Trophoblast cell (in vitro differentiated cells and primary cell): Measurements from ENCODE around the gene MMGT1. TPM values are rescaled to one million over a fixed set of nuclear protein-coding genes. Genes with fewer than 3 reads are reported as not detected.

ENCODE experiments used
- DNase-seq, 2 donors: peaks; one replicate each; pipeline ENCODE4 v3.0.0-alpha.2; 2016
- H2AFZ ChIP-seq: 2 replicates; pipeline ENCODE4 v1.6.1; 2013; ENCODE audit warnings: low read length, moderate library complexity, mild to moderate bottlenecking; ENCODE audit not compliant: insufficient read depth, poor library complexity
- H2AK5ac ChIP-seq: 2 replicates; pipeline ENCODE4 v1.6.1; 2013; ENCODE audit warnings: mild to moderate bottlenecking, low read length
- H2BK120ac ChIP-seq: 2 replicates; pipeline ENCODE4 v1.6.1; 2013; ENCODE audit warnings: low read length, mild to moderate bottlenecking, moderate library complexity; ENCODE audit not compliant: insufficient read depth, poor library complexity
- H2BK12ac ChIP-seq: 2 replicates; pipeline ENCODE4 v1.6.1; 2013; ENCODE audit warnings: mild to moderate bottlenecking, low read length, moderate library complexity
- H2BK5ac ChIP-seq: 2 replicates; pipeline ENCODE4 v1.6.1; 2013; ENCODE audit warnings: low read length, low read depth, moderate library complexity, mild to moderate bottlenecking; ENCODE audit not compliant: poor library complexity
- H3K14ac ChIP-seq: 2 replicates; pipeline ENCODE4 v1.6.1; 2013; ENCODE audit warnings: mild to moderate bottlenecking, low read length
- H3K18ac ChIP-seq: 2 replicates; pipeline ENCODE4 v1.6.1; 2013; ENCODE audit warnings: mild to moderate bottlenecking, low read length
- H3K23ac ChIP-seq: 2 replicates; pipeline ENCODE4 v1.6.1; 2013; ENCODE audit warnings: low read length
- H3K27ac ChIP-seq: 2 replicates; pipeline ENCODE4 v1.5.1; 2013; ENCODE audit warnings: low read depth, mild to moderate bottlenecking, inconsistent platforms, low read length, moderate library complexity
- H3K27me3 ChIP-seq: 2 replicates; pipeline ENCODE4 v1.6.1; 2013; ENCODE audit warnings: inconsistent platforms, mild to moderate bottlenecking, low read length, moderate library complexity; ENCODE audit not compliant: insufficient read depth
- H3K36me3 ChIP-seq, 2 experiments: 1 replicate in 1 of 2; 2 replicates in 1 of 2; pipeline ENCODE4 v1.6.1; 2013; ENCODE audit warnings: low read length in 2 of 2, mild to moderate bottlenecking in 2 of 2, moderate library complexity in 1 of 2; ENCODE audit not compliant: insufficient read depth in 2 of 2, control insufficient read depth in 1 of 2
- H3K4ac ChIP-seq: 2 replicates; pipeline ENCODE4 v1.6.1; 2013; ENCODE audit warnings: low read depth, mild to moderate bottlenecking, low read length, moderate library complexity
- H3K4me1 ChIP-seq, 2 experiments: 1 replicate in 1 of 2; 2 replicates in 1 of 2; pipeline ENCODE4 v1.6.1; 2013; ENCODE audit warnings: low read length in 2 of 2, mild to moderate bottlenecking in 2 of 2, moderate library complexity in 1 of 2; ENCODE audit not compliant: insufficient read depth in 2 of 2, control insufficient read depth in 1 of 2
- H3K4me2 ChIP-seq: 2 replicates; pipeline ENCODE4 v1.6.1; 2013; ENCODE audit warnings: inconsistent platforms, mild to moderate bottlenecking, low read length, moderate library complexity
- H3K4me3 ChIP-seq: 2 replicates; pipeline ENCODE4 v1.5.1; 2013; ENCODE audit warnings: mild to moderate bottlenecking, low read depth, low read length, inconsistent platforms
- H3K79me1 ChIP-seq: one replicate; pipeline ENCODE4 v1.6.1; 2013; ENCODE audit warnings: low read length
- H3K79me2 ChIP-seq: 2 replicates; pipeline ENCODE4 v1.6.1; 2013; ENCODE audit warnings: low read length, mild to moderate bottlenecking; ENCODE audit not compliant: control insufficient read depth, insufficient read depth, poor library complexity
- H3K9ac ChIP-seq: 2 replicates; pipeline ENCODE4 v1.6.1; 2013; ENCODE audit warnings: mild to moderate bottlenecking, low read length
- H3K9me3 ChIP-seq: 2 replicates; pipeline ENCODE4 v1.6.1; 2013; ENCODE audit warnings: low read depth, mild to moderate bottlenecking, control low read depth, inconsistent platforms, low read length; ENCODE audit not compliant: insufficient read depth
- H4K12ac ChIP-seq: 2 replicates; pipeline ENCODE4 v1.6.1; 2013; ENCODE audit warnings: low read depth, mild to moderate bottlenecking, low read length, moderate library complexity
- H4K8ac ChIP-seq: 2 replicates; pipeline ENCODE4 v1.6.1; 2013; ENCODE audit warnings: low read depth, mild to moderate bottlenecking, low read length, moderate library complexity
- H4K91ac ChIP-seq: one replicate; pipeline ENCODE4 v1.6.1; 2013; ENCODE audit warnings: low read depth, mild to moderate bottlenecking, low read length, moderate library complexity
- WGBS: extraction: QIAGEN DNeasy Blood & Tissue Kit; methylation state at CpG from one replicate; pipeline ENCODE4 v1.1.7; 2013; ENCODE audit warnings: missing lambda C conversion rate; ENCODE audit not compliant: insufficient read length, insufficient coverage; ENCODE audit errors: extremely low coverage; 5-methylcytosine and 5-hydroxymethylcytosine counted together
- polyA plus RNA-seq: library from polyadenylated mRNA; stranded (reverse); fragments of 200-250 nt; gene quantifications from 2 replicates; pipeline ENCODE4 v1.2.3, GENCODE V29; 2013

The MMGT1 gene
- polyA plus RNA-seq, result 18.7 and 19.3 TPM in 2 replicates

GRCh38 chrX:135973548-135974278, at the start of gene MMGT1:
Gene MMGT1, minus strand, starts transcription at chrX:135973988. Its CDS starts 313 bp downstream, at chrX:135973675.
- peak; percentile 77 to 83 for DNase-seq
- H2BK12ac ChIP-seq, result no peak within 1 kb of the TSS
- peak within 1 kb of the TSS; percentile 93 for H2BK5ac ChIP-seq
- H4K91ac ChIP-seq, result peak within 1 kb of the TSS; percentile 10
- H3K4ac ChIP-seq, result peak within 1 kb of the TSS; percentile 46
- no peak within 1 kb of the TSS for H3K23ac ChIP-seq
- no peaks in the 10 kb centered on the region for H3K27me3 ChIP-seq
- H2AK5ac ChIP-seq, result no peak within 1 kb of the TSS
- peak within 1 kb of the TSS; percentile 83 for H3K27ac ChIP-seq
- H3K4me3 ChIP-seq, result peak within 1 kb of the TSS; percentile 84
- H3K36me3 ChIP-seq, result peaks cover 0 to 2% of the 10 kb centered on the region in 2 experiments
- H3K18ac ChIP-seq, result peak within 1 kb of the TSS; percentile 96
- H3K9me3 ChIP-seq, result no peaks in the 10 kb centered on the region
- peak within 1 kb of the TSS; percentile 82 for H2AFZ ChIP-seq
- peak within 1 kb of the TSS; percentile 88 for H3K9ac ChIP-seq
- peaks cover 6% of the 10 kb centered on the region for H3K79me1 ChIP-seq
- peak within 1 kb of the TSS; percentile 97 for H3K4me2 ChIP-seq
- H3K14ac ChIP-seq, result peak within 1 kb of the TSS; percentile 79
- H4K8ac ChIP-seq, result peak within 1 kb of the TSS; percentile 99
- H3K4me1 ChIP-seq, result peaks cover 0 to 2% of the 10 kb centered on the region in 2 experiments
- H3K79me2 ChIP-seq, result peaks cover 2% of the 10 kb centered on the region
- H2BK120ac ChIP-seq, result peak within 1 kb of the TSS; percentile 75
- peak within 1 kb of the TSS; percentile 94 for H4K12ac ChIP-seq
- no CpG with 5 or more reads among the region's 65 CpGs for WGBS

DNA sequence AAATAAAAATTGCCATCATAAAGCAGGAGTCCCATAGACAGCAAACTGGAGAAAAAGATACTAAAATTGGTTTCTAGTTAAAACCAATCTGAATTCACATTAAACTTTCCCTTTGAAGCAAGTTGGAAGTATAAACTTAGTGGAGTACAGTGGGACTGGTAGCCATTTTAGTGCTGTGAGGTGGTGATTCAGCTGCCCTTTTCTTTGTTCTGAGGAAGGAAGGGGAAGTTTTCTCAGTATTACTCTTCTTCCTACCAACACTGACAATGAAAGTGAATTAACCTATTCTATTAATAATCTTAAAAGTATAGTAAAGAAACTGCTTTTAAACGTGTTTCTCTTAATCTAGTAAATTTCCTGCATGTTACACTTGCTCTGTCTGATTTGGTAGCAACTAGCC, 48.1 kb upstream of the MMGT1 start:
- no peak overlapping the region for H4K8ac ChIP-seq
- H2AK5ac ChIP-seq, result no peak overlapping the region
- H3K27me3 ChIP-seq, result no peaks in the 10 kb centered on the region
- H3K4me2 ChIP-seq, result no peak overlapping the region
- DNase-seq, result no peak
- H2BK5ac ChIP-seq, result no peak overlapping the region
- no peaks in the 10 kb centered on the region for H3K4me1 ChIP-seq
- H3K79me2 ChIP-seq, result no peaks in the 10 kb centered on the region
- H2AFZ ChIP-seq, result no peak overlapping the region
- no peak overlapping the region for H3K18ac ChIP-seq
- no peak overlapping the region for H3K23ac ChIP-seq
- no peak overlapping the region for H3K27ac ChIP-seq
- no peaks in the 10 kb centered on the region for H3K9me3 ChIP-seq
- no peak overlapping the region for H2BK120ac ChIP-seq
- H3K9ac ChIP-seq, result no peak overlapping the region
- H3K4ac ChIP-seq, result no peak overlapping the region
- H2BK12ac ChIP-seq, result no peak overlapping the region
- no peak overlapping the region for H4K12ac ChIP-seq
- no peak overlapping the region for H4K91ac ChIP-seq
- H3K79me1 ChIP-seq, result no peaks in the 10 kb centered on the region
- peaks cover 1 to 5% of the 10 kb centered on the region in 2 experiments for H3K36me3 ChIP-seq
- H3K14ac ChIP-seq, result no peak overlapping the region
- no peak overlapping the region for H3K4me3 ChIP-seq
- no CpG with 5 or more reads among the region's 1 CpG for WGBS

- Histone ChIP-seq H2BK5ac (no peak overlapping the region), H3K14ac (no peak overlapping the region), H3K4ac (no peak overlapping the region), H3K9ac (no peak overlapping the region), H4K8ac (no peak overlapping the region), H2BK120ac (no peak overlapping the region), H3K9me3 (no peaks in the 10 kb centered on the region), H4K91ac (no peak overlapping the region), H3K18ac (no peak overlapping the region), H3K4me2 (no peak overlapping the region), H3K23ac (no peak overlapping the region), H3K4me3 (no peak overlapping the region), H2AFZ (no peak overlapping the region), H3K27ac (no peak overlapping the region), H3K79me2 (no peaks in the 10 kb centered on the region), H3K4me1 (no peaks in the 10 kb centered on the region), H3K79me1 (no peaks in the 10 kb centered on the region), H2AK5ac (no peak overlapping the region), H4K12ac (no peak overlapping the region), H3K36me3 (peaks cover 1 to 5% of the 10 kb centered on the region in 2 experiments), H3K27me3 (no peaks in the 10 kb centered on the region), H2BK12ac (no peak overlapping the region)
- no CpG with 5 or more reads among the region's 1 CpG for WGBS
- no peak for DNase-seq
These were observed 47.4 kb upstream of the MMGT1 start for GRCh38 chrX:136021160-136021559.

DNA sequence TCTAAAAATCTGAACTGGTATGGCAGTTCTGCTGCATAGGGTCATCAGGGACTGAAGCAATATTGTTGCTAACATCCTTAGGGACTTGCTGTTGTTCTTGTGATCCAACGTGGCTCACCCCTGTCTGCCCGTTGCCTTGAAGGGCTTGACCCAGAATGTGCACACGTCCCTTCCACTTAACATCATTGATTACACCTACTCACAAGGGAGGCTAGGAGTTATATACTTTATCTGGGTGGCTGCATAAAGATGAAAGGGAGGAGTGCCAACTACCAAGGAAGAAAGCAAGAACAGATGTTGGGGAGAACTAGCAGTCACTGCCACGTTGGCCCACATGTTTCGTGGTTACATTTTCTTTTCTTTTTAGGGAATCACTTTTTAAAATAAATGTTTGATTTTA, 45.4 kb upstream of the MMGT1 start:
- no peak overlapping the region for H3K14ac ChIP-seq
- no peak overlapping the region for H3K4ac ChIP-seq
- no peaks in the 10 kb centered on the region for H3K4me1 ChIP-seq
- H3K18ac ChIP-seq, result no peak overlapping the region
- H3K9ac ChIP-seq, result no peak overlapping the region
- no peak overlapping the region for H3K4me3 ChIP-seq
- no peak overlapping the region for H2BK5ac ChIP-seq
- no peak overlapping the region for H2BK120ac ChIP-seq
- no peak overlapping the region for H3K27ac ChIP-seq
- no peak overlapping the region for H2AK5ac ChIP-seq
- no peak overlapping the region for H3K23ac ChIP-seq
- H3K36me3 ChIP-seq, result peaks cover 1 to 7% of the 10 kb centered on the region in 2 experiments
- H4K8ac ChIP-seq, result no peak overlapping the region
- no CpG with 5 or more reads among the region's 5 CpGs for WGBS
- DNase-seq, result peak in 1 of 2 donors; percentile 20
- H3K9me3 ChIP-seq, result no peaks in the 10 kb centered on the region
- H2AFZ ChIP-seq, result no peak overlapping the region
- H3K4me2 ChIP-seq, result no peak overlapping the region
- no peak overlapping the region for H4K12ac ChIP-seq
- no peaks in the 10 kb centered on the region for H3K79me2 ChIP-seq
- no peaks in the 10 kb centered on the region for H3K79me1 ChIP-seq
- no peaks in the 10 kb centered on the region for H3K27me3 ChIP-seq
- no peak overlapping the region for H4K91ac ChIP-seq
- no peak overlapping the region for H2BK12ac ChIP-seq
